ENCODE data around the gene SLC37A3.
"Not testable (repeated sequence)": the region's sequence is repeated elsewhere in the genome, so short reads cannot be mapped to it uniquely, and the experiment has no call there.

Gene SLC37A3

GRCh38 chr7:140397784-140398750 is at the start of gene SLC37A3:
TSS of gene SLC37A3 (minus strand) at chr7:140398530. CDS start at chr7:140382526, 16,004 bp downstream.
- no peaks in the 10 kb centered on the region for H3K9me3 Mint-ChIP-seq

GRCh38 chr7:140447841-140448240 is 49.5 kb upstream of the SLC37A3 start:
- peaks cover 12 to 17% of the 10 kb centered on the region in 2 donors for H3K36me3 Mint-ChIP-seq
- no peak overlapping the region for H3K4me3 Mint-ChIP-seq
- no peak overlapping the region for H3K27ac Mint-ChIP-seq
- no peaks in the 10 kb centered on the region for H3K9me3 Mint-ChIP-seq
- DNase-seq (no peak), ATAC-seq (replicated peaks) (no peak)
- peaks cover 22 to 27% of the 10 kb centered on the region in 2 donors for H3K4me1 Mint-ChIP-seq
- H3K27me3 Mint-ChIP-seq, result no peaks in the 10 kb centered on the region

More at GRCh38 chr7:140397784-140398750, at the start of gene SLC37A3:
- peaks cover 4 to 7% of the 10 kb centered on the region in 2 donors for H3K36me3 Mint-ChIP-seq
- ATAC-seq (replicated peaks) (peak; percentile 97 to 99), DNase-seq (peak; percentile 79)
- no peaks in the 10 kb centered on the region for H3K27me3 Mint-ChIP-seq
- peaks cover 6 to 28% of the 10 kb centered on the region in 2 donors for H3K4me1 Mint-ChIP-seq
- peak within 1 kb of the TSS; percentile 93 to 94 for H3K4me3 Mint-ChIP-seq
- peak within 1 kb of the TSS; percentile 90 for H3K27ac Mint-ChIP-seq

- Mint-ChIP-seq H3K4me3 (no peak overlapping the region), H3K4me1 (peaks cover 21 to 22% of the 10 kb centered on the region in 2 donors), H3K27ac (no peak overlapping the region), H3K9me3 (no peaks in the 10 kb centered on the region), H3K27me3 (no peaks in the 10 kb centered on the region), H3K36me3 (peaks cover 2 to 7% of the 10 kb centered on the region in 2 donors)
- DNase-seq (no peak), ATAC-seq (replicated peaks) (no peak)
These were observed 48.1 kb upstream of the SLC37A3 start for GRCh38 chr7:140446467-140446866.

- ATAC-seq (replicated peaks) (no peak), DNase-seq (no peak)
- peaks cover 8 to 10% of the 10 kb centered on the region in 2 donors for H3K4me1 Mint-ChIP-seq
- H3K9me3 Mint-ChIP-seq, result no peaks in the 10 kb centered on the region
- H3K36me3 Mint-ChIP-seq, result peaks cover 2 to 8% of the 10 kb centered on the region in 2 donors
- H3K27me3 Mint-ChIP-seq, result no peaks in the 10 kb centered on the region
- no peak overlapping the region for H3K4me3 Mint-ChIP-seq
- H3K27ac Mint-ChIP-seq, result no peak overlapping the region
These were observed 43.2 kb upstream of the SLC37A3 start for GRCh38 chr7:140441519-140441918.

- Mint-ChIP-seq H3K36me3 (peaks cover 3 to 8% of the 10 kb centered on the region in 2 donors), H3K27ac (no peak overlapping the region), H3K4me3 (no peak overlapping the region), H3K9me3 (no peaks in the 10 kb centered on the region), H3K27me3 (no peaks in the 10 kb centered on the region), H3K4me1 (peaks cover 8 to 10% of the 10 kb centered on the region in 2 donors)
- DNase-seq (no peak), ATAC-seq (replicated peaks) (no peak)
These were observed 42.3 kb upstream of the SLC37A3 start for GRCh38 chr7:140440593-140440992.

GRCh38 chr7:140439359-140439758 is 41.0 kb upstream of the SLC37A3 start:
- Mint-ChIP-seq H3K4me3 (peak overlapping the region in 1 of 2 donors; percentile 28), H3K4me1 (peaks cover 8 to 10% of the 10 kb centered on the region in 2 donors), H3K36me3 (peaks cover 2 to 8% of the 10 kb centered on the region in 2 donors), H3K9me3 (no peaks in the 10 kb centered on the region), H3K27me3 (no peaks in the 10 kb centered on the region), H3K27ac (peak overlapping the region; percentile 62)
- DNase-seq, result no peak
- ATAC-seq (replicated peaks), result peak; percentile 94 to 97

- Mint-ChIP-seq H3K36me3 (peaks cover 2 to 3% of the 10 kb centered on the region in 2 donors), H3K27ac (no peak overlapping the region), H3K4me3 (no peak overlapping the region), H3K4me1 (peaks cover 5 to 10% of the 10 kb centered on the region in 2 donors), H3K9me3 (no peaks in the 10 kb centered on the region), H3K27me3 (no peaks in the 10 kb centered on the region)
- ATAC-seq (replicated peaks) (no peak), DNase-seq (no peak)
These were observed 37.0 kb upstream of the SLC37A3 start for GRCh38 chr7:140435252-140435895.

- no peak overlapping the region for H3K4me3 Mint-ChIP-seq
- ATAC-seq (replicated peaks) (no peak), DNase-seq (no peak)
- H3K9me3 Mint-ChIP-seq, result no peaks in the 10 kb centered on the region
- H3K27me3 Mint-ChIP-seq, result no peaks in the 10 kb centered on the region
- H3K4me1 Mint-ChIP-seq, result peaks cover 0 to 2% of the 10 kb centered on the region in 2 donors
- H3K27ac Mint-ChIP-seq, result no peak overlapping the region
- peaks cover 0 to 2% of the 10 kb centered on the region in 2 donors for H3K36me3 Mint-ChIP-seq
These were observed 35.1 kb upstream of the SLC37A3 start for GRCh38 chr7:140433396-140433795.

- no peak for DNase-seq
- H3K4me1 Mint-ChIP-seq, result peaks cover 0 to 3% of the 10 kb centered on the region in 2 donors
- no peaks in the 10 kb centered on the region for H3K9me3 Mint-ChIP-seq
- H3K27ac Mint-ChIP-seq, result peak overlapping the region; percentile 40
- no peaks in the 10 kb centered on the region for H3K27me3 Mint-ChIP-seq
- H3K4me3 Mint-ChIP-seq, result no peak overlapping the region
- no peak for ATAC-seq (replicated peaks)
- H3K36me3 Mint-ChIP-seq, result peaks cover 0 to 3% of the 10 kb centered on the region in 2 donors
These were observed 27.8 kb upstream of the SLC37A3 start for GRCh38 chr7:140426130-140426529.

- ATAC-seq (replicated peaks), result no peak
- Mint-ChIP-seq H3K36me3 (peaks cover 0 to 3% of the 10 kb centered on the region in 2 donors), H3K27me3 (no peaks in the 10 kb centered on the region), H3K9me3 (no peaks in the 10 kb centered on the region), H3K27ac (no peak overlapping the region), H3K4me3 (no peak overlapping the region), H3K4me1 (peaks cover 0 to 3% of the 10 kb centered on the region in 2 donors)
- no peak for DNase-seq
These were observed 27.4 kb upstream of the SLC37A3 start for GRCh38 chr7:140425718-140426117.

GRCh38 chr7:140423501-140423900 is 25.2 kb upstream of the SLC37A3 start:
- DNase-seq (no peak), ATAC-seq (replicated peaks) (no peak)
- peaks cover 0 to 3% of the 10 kb centered on the region in 2 donors for H3K36me3 Mint-ChIP-seq
- no peaks in the 10 kb centered on the region for H3K27me3 Mint-ChIP-seq
- H3K27ac Mint-ChIP-seq, result no peak overlapping the region
- H3K4me1 Mint-ChIP-seq, result peaks cover 0 to 1% of the 10 kb centered on the region in 2 donors
- no peak overlapping the region for H3K4me3 Mint-ChIP-seq
- no peaks in the 10 kb centered on the region for H3K9me3 Mint-ChIP-seq

GRCh38 chr7:140421521-140421920 is 23.2 kb upstream of the SLC37A3 start:
- ATAC-seq (replicated peaks) (no peak), DNase-seq (no peak)
- Mint-ChIP-seq H3K4me1 (peaks cover 0 to 9% of the 10 kb centered on the region in 2 donors), H3K9me3 (no peaks in the 10 kb centered on the region), H3K27me3 (no peaks in the 10 kb centered on the region), H3K36me3 (peaks cover 0 to 3% of the 10 kb centered on the region in 2 donors), H3K27ac (no peak overlapping the region), H3K4me3 (no peak overlapping the region)

- Mint-ChIP-seq H3K4me3 (no peak overlapping the region), H3K9me3 (no peaks in the 10 kb centered on the region), H3K27me3 (no peaks in the 10 kb centered on the region), H3K4me1 (peaks cover 0 to 9% of the 10 kb centered on the region in 2 donors), H3K36me3 (peaks cover 2 to 4% of the 10 kb centered on the region in 2 donors), H3K27ac (no peak overlapping the region)
- DNase-seq (no peak), ATAC-seq (replicated peaks) (no peak)
These were observed 20.3 kb upstream of the SLC37A3 start for GRCh38 chr7:140418653-140419052.

GRCh38 chr7:140418156-140418472 is 19.8 kb upstream of the SLC37A3 start:
- not testable (repeated sequence) for H3K27me3 Mint-ChIP-seq

More at GRCh38 chr7:140418156-140418472, 19.8 kb upstream of the SLC37A3 start:
- H3K36me3 Mint-ChIP-seq; H3K4me3 Mint-ChIP-seq; H3K4me1 Mint-ChIP-seq; ATAC-seq (replicated peaks); DNase-seq; H3K9me3 Mint-ChIP-seq; H3K27ac Mint-ChIP-seq: not testable (repeated sequence)

Data from stimulated activated naive B cell treated with anti-CD40 and anti-IgM and Interleukin-4, amounts not matched to agents 10 μg/mL and 1 μg/mL and 100 μg/mL, for 72 hours (primary cell).